Fibroblast of skin of right biceps (primary cell): ENCODE measurements around the gene GAST.
"Not testable (repeated sequence)": the region's sequence is repeated elsewhere in the genome, so short reads cannot be mapped to it uniquely, and the experiment has no call there.

Experiments used
- DNase-seq: peaks from one replicate; pipeline ENCODE4 v3.0.0-alpha.2; 2013

Gene GAST

GRCh38 chr17:41684035-41684434 is 28.1 kb upstream of the GAST start:
- DNase-seq = no peak

- not testable (repeated sequence) for DNase-seq
These were observed 26.4 kb upstream of the GAST start for GRCh38 chr17:41685753-41686152.

GRCh38 chr17:41686281-41686680 is 25.9 kb upstream of the GAST start:
- DNase-seq = no peak

GRCh38 chr17:41687828-41688640 is 24.1 kb upstream of the GAST start:
- DNase-seq = peak; percentile 54

- peak; percentile 100 for DNase-seq
These were observed 23.3 kb upstream of the GAST start, which contains the start of gene EIF1 for GRCh38 chr17:41688641-41689496. EIF1 (plus strand) TSS chr17:41688885; CDS start chr17:41689039, 154 bp downstream.

GRCh38 chr17:41689497-41690299 is 22.4 kb upstream of the GAST start:
- DNase-seq = peak; percentile 72

GRCh38 chr17:41690497-41690896 is 21.6 kb upstream of the GAST start:
- no peak for DNase-seq

- no peak for DNase-seq
These were observed 20.9 kb upstream of the GAST start for GRCh38 chr17:41691031-41691777.

- DNase-seq = peak; percentile 20
These were observed 19.2 kb upstream of the GAST start for GRCh38 chr17:41692722-41693521.

GRCh38 chr17:41695134-41695661 is 16.9 kb upstream of the GAST start:
- peak; percentile 11 for DNase-seq

GRCh38 chr17:41695954-41696757 is 16.0 kb upstream of the GAST start:
- peak; percentile 81 for DNase-seq

- DNase-seq = no peak
These were observed 14.8 kb upstream of the GAST start for GRCh38 chr17:41697122-41697962.

GRCh38 chr17:41700843-41701242 is 11.3 kb upstream of the GAST start:
- DNase-seq = not testable (repeated sequence)

GRCh38 chr17:41702712-41703111 is 9.4 kb upstream of the GAST start:
- DNase-seq = no peak

GRCh38 chr17:41705271-41705991 is 6.7 kb upstream of the GAST start:
- peak; percentile 36 for DNase-seq

GRCh38 chr17:41707803-41708669 is 4.1 kb upstream of the GAST start:
- DNase-seq = no peak

GRCh38 chr17:41710472-41711090 is 1.6 kb upstream of the GAST start:
- DNase-seq = peak; percentile 73
